DMS79 treated with DMSO at 0.1 percent for 48 hours (cell line): ENCODE results near the gene USP2.
A peak's percentile ranks its signal among the peaks of the same experiment; 100 is the strongest.

ENCODE experiments used
- DNase-seq: peaks from one replicate; lab custom pipeline; 2025; lab: John Stamatoyannopoulos, UW

The USP2 gene

DNA sequence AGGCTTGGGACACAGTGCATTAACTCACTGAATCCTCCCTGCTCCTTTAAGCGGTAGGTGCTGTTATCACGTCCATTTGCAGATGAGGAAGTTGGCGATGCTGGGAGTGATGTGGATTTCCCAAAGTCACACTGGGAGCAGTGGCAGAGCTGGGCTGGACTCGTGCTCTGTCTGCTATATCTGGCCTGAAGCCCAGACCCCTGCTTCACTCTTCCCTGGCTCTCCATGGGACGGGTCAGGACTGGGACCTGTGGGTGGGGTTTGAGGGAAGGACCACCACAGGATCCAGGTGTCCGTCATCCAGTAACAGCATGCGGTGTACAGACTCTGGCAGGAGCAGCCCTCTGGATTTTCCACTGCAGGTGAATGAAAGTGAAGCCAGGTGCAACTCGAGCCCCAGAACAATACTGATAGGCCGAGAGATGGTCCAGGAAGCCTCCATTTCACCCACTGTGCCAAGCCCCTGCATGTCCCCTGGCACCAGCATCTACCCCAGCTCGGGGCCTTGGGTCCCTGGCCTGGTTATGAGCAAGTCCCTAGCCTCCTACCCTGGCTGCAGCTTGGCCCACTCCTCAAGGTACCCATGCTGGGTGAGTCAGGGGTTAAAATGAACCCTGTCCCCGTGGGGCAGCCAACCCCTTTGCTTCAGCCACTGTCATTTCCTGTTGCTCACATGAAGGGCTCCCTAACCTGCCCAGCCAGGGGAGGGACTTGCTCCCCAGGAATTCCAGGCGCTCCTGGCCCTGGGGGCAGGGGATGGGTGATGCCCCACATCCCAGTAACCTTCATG, 4.2 kb downstream of the USP2 start:
- no peak for DNase-seq

DNA sequence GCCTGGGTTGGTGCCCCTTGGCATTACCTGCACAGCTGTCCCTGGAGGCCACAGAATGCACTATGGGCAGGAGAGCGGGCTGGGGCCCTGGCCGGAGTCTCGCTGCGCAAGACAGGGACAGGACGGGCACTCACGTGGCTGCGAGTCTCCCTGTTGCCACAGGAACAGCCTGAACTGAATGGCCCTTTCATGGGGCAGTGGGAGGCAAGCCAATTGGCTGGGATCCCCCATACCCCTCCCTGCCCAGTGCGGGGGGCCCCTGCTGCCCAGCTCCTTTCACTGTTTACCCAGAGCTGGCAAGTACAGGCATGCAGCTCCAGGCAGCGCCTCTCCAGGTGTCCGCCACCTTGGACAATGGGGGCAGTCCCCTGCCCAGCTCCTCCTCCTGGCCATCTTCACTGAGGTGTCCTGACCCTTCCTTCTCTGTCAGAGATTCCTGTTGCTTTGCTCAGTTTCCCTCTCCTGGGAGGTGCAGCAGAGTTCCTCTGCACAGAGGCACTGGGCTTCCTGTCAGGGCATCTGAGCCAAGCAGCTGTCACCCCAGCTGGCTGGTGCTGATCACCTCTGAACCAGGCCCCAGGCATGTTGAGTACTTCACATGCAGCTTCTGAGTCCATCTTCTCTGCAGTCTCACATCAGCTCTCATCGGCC, 5.2 kb downstream of the USP2 start:
- peak; percentile 86 for DNase-seq

DNA sequence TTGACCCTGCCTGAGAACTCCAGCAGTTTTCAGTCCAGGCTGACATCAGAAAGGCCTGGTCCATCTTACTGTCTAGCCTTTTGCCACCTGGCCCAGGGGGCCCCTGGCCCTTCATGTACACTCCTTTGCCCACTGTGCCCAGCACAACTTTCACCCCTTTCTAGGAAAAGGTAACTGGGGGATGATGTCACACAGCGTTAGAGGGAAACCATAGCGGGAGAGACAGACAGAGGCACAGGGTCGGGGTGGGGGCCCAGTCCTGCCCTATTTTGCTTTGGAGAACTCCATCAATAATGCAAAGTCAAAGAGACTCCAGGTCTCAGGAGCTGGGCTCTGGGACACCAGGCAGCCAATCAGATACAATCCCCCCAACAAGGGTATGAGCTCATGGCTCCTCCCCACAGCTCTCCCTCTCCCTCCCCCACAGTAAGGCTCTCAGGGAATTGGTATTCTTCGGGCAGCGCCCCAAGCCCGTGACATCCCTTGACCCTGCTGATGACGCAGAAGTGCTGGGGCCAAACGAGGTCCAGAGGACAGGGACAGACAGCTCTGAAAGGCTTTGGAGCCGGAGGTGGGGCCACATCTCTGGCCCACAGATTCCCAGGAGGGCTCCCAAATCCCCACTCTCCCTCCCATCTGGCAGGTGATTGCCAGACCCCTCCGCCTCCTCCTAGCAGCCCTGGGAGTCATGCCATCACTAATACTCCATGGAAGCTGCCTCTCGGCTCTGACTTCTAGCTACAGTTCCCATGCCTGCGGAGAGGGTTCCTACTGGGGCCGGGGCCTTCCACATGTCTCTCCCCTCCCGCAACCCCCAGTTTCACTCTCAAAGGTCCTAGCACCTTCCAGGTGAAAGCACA, 5.9 kb downstream of the USP2 start:
- peak; percentile 54 for DNase-seq

DNA sequence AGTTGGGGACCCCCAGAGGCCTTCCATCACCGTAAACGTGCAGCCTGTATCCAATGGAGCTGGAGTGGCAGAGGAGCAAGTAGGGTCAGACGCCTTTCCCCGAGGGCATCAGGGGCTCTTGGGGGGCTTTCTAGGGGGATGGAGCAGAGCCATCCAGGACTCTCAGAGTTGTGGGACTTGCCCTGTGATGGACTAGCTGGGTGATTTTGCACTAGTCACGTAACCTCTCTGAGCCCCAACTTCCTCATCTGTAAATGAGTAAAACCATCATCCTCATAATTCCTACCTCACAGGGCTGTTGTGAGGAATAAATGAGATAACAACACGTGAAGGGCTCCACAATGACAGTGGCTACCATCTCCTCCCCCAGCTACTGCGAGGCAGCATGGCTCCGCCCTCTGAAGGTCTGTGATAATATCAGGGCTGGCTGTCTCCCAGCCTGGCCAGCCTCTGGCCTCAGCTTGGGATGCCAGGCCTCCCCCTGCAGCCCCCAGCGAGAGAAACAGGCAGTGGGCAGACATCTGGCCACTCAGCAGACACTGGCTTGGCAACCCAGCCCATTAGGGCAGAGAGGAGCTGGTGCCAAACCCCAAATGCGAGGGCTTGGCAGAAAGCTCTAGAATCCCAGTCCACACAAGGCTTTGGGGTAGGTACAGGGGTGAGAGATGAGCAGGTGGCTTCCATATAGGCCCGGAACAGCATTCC, 6.7 kb downstream of the USP2 start:
- no peak for DNase-seq

DNA sequence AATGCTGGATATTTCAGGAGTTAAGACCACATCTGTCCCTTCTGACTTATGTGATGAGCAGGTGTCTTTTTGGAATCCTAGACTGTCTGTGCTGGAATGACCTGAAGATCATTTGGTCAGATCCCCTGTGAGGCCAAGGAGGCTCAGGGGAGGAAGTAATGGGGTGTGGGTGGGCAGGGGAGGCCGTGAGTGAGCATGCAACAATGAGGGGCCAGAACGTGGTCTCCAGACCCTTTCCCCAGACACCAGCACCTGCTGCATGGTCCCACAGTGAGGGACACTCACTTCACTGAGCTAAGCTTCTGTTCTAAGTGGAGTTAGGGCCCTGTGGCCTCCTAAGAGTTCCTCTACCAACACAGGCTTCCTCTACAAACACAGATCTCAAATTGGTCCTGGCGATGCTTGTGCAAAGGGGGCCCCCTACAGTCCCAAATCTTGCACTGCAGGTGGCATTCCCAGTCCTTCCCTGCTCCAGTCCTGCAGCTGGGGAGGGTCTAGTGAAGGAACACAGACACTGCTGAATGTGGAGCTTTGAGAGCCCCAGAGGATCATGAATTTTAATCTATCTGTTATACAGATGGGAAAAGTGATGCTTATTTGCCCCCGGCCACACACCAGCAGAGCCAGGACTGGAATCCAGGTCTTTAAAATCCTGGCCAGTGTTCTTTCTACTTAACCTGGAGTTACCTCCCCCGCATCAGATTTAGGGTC, 7.4 kb downstream of the USP2 start:
- DNase-seq = peak; percentile 84

DNA sequence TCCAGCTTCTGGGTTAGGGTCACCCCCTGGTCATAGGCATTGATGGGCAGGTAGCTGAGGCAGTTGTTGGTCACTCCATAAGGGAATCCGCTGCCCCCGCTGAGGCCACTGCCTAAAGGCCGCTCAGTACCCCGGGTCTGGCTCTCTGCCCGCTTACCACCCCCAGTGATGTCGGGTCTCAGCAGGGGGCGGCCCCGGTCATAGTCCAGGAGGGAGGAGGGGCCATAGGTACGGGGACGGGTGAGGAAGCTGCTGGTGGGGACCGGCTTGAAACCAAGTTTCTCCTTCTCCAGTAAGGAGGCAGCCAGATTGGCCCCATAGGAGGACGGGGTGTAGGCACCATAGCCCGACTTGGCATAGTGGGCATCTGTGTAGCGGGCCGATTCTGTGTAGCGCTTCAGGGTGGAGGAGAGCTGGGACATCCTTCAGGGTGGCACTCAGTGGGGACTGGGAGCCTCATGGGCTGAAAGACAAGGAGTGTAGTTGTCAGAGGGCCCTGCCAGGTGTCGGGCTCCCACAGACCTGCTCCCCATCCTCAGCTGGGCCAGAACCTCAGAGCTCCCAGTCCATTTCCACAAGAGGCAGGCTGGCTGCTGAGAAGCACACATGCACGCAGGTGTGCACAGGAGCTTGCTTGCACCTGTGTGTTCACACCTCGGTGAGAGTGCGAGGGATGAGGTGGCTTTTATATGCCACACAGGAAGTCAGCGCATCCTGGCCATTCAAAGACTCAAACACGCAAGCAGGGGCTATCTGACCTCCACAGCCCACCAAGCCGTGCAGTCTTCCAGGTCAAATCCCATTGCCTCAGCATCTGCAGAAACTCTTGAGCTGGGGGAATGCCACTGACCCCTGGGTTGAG, 8.2 kb downstream of the USP2 start:
- DNase-seq = no peak

DNA sequence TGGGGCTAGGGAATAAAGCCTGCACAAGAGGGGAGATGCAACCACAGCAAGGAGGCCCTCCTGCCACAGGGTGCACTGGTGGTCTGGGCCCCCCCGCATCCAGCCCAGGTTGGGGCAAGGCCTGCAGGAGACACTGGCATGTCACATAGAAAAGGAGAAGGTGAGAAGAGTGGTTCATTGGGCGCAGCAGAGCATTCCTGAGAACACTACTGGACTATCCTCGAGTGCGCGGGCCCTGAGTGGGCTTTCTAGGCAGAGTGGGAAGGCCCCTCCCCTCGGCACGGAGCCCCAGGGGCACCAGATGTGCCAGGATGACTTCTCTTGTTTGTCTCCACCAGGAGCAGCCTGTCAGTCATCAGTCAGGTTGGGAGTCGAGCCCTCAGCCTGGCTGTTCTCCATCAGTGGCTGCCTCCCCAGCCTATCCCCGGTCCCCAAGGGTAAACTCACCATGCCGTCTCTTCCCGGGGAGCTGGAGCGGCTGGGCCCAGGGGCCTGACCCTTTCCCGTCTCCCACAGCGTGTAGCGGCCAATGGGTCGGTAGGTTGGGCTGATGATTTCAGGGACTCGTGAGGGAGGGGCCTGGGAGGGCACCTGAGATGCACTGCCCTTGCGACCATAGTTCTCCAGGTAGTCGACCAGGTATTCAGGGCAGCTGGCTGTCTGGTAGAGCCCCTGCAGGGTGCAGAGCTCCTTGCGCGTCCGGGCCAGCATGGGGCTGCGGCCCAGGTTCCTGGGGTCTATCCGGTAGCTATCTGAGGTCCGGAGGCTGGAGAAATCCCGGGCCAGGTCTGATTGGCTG, 9.0 kb downstream of the USP2 start:
- no peak for DNase-seq

DNA sequence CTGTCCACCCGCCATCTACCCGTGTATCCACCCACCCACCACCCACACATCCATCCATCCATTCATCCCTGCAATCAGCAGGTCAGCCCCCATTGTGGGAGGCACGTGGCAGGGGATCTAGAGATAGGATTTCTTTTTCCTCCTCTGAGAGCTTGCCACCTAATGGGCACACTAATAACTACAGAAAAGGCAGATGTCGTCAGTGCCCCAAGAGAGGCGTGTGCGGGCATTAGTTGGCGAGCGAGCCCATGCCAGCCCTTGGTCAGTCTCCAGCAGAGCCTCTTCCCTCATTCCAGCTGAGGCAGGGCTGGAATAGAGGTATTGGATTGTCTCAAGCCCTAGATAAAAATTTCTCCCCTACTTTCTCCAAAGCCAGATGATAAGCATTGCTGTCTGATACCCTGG, 9.7 kb downstream of the USP2 start:
- DNase-seq = peak; percentile 33

DNA sequence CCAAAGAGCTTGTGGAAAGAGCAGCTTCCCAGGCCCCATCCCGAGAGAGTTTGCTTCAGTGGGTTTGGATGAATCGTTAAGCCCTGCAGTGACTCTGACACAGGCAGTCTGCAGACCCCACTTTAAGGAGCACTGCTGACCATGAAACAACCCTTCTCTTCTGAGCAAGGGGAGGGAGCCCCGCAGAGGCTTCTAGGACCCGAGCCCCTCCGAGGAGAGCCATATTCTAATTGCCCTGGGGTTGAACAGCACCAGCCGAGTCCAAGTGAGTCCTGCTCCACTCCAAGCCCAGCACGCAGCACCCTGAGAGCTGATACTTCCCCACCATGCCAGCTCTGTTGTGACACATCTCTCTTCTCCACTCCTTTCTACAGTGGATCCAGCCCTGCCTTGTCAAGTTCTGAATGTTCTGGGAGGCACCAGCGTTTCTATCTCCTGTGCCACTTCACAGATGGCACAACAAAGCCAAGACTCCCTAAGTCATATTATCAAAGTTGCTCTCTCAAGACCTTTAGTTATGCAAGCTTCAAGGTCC, 10.4 kb downstream of the USP2 start:
- DNase-seq = no peak

DNA sequence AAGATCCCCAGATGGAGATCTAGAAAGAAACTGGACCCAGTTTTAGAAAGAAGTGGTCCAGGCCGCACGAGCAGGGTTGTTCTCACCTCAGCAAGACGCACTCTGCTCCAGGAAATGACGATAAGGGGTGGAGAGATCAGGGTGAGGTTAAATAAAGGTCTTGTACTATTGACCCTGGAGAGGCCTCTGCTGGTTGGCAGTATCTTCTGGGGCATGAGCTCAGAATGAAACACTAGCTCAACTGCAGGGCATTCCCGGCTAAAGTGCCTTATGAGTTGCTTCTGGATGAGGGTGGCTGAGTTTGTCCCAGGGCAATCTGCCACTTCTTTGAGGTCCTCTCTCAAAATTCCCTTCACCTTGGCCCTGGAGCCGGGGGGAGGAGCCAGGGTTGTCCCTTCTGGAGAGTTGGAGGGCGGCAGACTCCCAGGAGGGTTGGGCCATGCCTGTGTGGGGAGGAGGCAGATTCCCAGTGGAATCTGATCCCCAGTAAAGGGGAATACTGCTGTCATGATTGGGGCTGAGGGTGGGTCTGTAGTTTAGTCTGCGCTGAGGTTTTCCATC, 10.9 kb downstream of the USP2 start:
- DNase-seq = no peak

DNA sequence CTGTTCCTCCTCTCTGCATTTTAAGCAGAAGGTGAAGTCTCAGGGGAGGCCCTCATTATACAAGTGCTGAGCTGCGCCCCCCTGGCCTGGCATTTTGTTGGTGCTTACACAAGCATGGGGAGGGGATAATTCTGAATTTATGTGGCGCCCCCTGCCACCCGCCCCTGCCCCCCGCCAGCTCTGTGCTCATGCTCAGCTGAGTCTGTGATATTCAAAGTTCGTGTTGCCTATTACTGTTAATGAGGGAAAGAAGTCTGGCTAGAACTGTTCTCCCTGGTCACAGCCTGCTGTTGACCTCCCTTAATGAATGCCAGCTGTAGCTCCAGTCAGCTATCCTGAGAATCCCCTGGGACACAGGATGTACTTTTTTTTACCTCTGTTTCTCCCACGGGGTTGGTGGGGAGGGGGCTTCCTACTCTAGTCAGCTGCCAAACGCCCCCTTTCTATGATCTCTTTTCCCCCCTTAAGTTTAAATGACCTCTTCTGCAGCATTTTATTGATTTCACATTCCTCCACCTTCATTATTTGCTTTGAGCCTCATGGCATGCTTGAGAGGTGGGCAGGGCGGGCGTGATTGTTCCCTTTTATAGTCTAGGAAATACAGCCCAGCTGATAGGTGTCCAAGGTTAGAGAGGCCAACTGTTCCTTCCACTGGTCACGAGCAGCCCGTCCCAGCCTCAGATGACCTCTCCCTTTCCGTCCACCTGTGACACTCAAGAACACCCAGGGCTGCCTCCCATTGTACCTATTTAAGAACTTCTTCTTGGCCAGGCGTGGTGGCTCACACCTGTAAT, 12.2 kb downstream of the USP2 start:
- no peak for DNase-seq

DNA sequence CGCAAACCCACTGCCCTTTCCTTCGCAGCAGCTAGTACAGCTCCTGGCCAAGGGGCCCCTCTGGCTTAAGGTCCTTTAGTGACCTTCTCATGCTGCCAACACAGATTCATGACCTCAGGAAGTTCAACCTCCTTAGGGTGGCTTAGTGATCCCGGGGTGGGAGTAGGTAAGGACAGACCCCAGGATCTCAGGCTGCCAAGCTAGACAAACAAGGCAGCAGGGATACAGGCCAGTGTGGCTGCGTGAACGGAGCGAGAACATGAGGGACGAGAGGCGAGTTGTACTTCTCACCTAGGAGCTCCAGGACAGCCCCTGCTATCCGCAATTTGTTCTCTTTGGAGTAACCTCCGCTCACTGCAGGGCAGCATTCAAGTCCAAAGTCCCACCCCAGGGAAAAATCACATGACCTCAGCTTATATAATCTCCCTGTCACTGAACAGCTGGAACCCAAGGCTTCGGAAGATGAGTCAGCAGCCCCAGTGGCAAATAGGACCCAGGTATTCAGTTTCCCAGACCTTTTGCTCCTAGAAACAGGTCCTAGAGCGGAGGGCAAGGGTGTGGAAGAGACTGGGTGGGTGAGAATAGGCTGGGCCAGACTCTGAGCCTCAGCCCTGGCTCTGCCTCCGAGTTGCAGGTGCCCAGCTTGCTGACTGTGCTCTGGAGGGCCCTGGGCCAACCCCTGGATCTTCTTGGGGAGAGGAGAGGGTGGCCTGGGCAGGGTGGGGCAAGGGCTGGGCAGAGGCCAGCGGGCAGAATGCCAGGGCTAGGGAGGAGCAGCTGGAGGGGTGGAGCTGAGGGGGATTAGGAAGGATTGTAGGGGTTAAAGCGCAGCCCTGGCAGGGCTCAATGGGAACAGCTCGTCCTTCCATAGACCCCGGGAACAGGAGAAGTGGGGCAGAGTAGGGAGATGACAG, 13.1 kb downstream of the USP2 start:
- DNase-seq = peak; percentile 81

DNA sequence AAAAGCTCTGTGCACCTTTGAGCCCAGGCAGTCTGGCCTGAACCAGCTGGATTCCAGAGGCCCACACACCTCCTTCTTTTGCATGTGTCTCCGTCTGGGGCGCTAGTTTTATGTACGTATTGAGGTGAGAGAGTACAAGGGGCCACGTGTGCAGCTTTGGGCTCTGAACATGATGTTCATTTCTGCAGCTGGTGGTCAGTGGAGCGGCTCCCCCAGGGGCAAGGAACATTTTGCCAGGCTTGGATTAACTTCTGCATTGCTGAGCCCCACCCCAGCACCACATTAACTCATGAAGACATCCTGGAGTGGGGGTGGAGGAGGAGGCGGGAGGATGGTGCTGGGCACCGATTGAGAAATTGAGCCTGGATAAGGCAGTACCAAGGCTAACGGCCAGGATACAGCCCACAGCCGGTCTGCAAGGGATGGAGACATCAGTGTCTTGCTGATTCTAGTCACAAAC, 13.8 kb downstream of the USP2 start:
- DNase-seq = no peak

DNA sequence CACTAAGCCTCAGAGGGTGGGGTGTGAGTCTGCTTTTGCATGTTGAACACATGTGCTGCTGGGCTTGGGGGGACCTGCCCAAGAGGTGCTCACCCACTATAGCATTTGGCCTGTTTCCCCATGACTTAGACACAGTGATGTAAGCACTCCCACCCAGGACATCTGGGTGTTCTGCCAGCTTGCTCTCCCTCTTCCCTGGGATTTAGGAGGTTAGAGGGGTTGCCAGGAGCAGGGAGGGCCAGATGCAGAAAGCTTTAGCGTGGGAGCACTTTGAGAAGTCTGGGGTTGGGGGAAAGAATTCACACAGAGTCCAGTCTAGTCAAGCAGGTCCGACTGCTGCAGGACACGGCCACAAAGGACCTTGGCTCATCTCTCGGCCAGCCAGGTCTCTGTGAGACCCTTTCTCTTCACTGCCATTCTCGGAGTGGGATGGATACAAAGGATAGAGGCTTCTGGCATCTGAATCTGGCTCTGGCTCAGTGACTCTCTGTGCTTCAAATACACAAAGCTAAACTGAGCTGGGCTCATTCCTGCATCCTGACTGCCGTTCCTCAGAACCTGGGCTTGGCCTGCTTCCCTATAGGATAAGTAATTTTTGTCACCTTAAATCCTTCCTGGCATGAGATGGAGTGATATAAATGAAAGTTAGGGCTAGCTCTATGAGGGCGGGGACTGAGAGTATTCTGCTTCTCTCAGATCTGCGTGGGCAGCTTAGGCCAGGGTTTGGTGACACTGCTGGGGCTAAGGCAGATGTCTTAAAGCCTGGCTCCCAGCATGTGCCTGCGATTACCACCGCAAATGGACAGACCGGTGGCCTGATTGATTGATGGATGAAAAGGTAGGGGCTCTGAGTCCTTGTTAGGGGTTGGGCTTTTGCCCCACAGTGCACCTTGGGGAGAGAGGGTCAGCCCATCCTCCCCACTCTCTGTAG, 14.5 kb downstream of the USP2 start:
- no peak for DNase-seq

DNA sequence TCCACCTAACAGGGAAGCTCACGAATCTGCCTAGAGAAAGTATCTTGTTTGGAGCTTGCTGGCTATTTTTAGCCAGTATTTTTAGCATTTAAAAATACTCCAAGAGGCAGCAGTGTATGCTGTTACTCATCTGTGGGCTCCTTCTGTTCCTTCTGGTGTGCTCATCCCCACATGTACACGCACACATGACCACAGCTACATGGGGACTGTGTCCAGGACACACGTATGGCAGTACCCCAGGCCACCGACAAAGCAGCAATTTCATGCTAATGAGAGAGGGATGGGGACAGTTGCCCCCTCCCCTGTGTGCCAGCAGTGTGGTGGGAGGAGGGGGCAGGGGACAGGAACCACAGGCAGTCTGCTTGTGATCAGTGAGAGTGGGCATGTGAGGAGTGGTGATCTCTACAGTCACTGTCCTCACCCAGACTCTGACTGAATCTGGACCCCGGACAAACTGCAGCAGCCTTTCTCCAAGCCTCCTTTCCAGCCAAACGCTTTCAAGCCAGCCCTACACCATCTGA, 16.4 kb downstream of the USP2 start:
- DNase-seq = no peak
